Activated CD8-positive, alpha-beta memory T cell treated with anti-CD3 and anti-CD28 coated beads for 48 hours (primary cell): ENCODE data around the gene CEP19.

Source experiments
- DNase-seq, 3 experiments: peaks; one replicate each; pipeline ENCODE4 v3.0.0-alpha.2; 2020; ENCODE audit warnings: low read depth in 2 of 3, low spot score in 2 of 3

CEP19 gene

DNA sequence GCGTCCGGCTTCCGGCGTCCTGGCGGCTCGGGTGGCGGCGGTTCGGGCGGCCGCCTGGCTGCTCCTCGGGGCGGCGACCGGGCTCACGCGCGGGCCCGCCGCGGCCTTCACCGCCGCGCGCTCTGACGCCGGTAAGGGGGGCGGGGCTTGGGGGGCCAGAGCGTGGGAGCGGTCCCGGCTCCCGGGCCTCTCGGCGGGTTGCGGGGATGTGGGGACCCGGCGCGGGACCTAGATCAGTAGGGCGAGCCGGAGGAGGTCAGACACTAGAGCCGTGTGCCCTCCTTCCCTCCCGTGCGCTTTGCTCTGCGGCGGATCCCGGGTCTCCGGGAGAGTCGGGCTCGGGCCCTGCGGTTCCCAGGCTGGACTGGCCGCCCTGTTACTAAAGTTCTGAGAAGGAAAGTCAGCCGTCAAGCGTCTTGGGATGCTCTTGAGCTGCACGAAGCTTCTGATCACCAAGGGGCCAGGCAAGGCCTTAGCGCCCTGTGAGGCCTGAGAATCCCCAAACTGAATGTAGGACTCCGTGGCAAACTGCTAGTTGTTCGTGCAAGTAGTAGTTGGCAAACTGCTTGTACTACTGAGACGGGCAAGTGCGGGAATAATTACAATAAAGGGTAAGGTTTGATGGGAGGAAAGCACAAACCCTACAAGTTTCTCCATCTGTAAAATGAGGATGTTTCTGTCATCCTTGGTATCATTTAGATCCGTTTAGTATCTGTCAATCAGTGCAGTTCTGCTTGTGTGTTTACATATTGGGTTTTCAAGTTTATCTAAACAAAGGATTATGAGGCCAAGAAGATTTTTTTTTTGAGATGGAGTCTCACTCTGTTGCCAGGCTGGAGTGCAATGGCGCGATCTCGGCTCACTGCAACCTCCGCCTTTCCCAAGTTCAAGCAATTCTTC is 714 bp upstream of the CEP19 start:
- peak in 1 of 3 experiments; percentile 36 for DNase-seq

GRCh38 chr3:196708467-196708866 is 3.6 kb downstream of the CEP19 start:
- no peak for DNase-seq

- DNase-seq, result no peak
These were observed 4.5 kb downstream of the CEP19 start for GRCh38 chr3:196707566-196707965.

GRCh38 chr3:196706731-196707130 is 5.3 kb downstream of the CEP19 start:
- DNase-seq, result no peak

DNA sequence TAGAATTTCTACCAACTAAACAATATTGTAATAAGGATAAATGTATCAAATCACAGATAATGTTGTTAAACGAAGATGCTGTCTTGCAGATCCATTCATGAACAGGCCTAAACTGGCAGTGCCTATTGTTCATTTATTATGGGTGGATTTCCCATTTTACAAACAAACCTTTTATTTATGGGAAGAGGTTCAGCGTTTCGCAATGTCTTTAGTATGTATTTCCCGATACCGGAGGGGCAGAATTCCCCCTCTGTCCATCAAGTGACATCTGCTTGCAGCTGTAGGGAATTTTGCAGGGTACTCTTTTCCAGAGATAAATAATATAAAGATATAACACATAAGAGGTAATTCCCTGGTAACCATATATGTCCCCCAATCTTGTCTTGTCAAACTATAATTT is 5.7 kb downstream of the CEP19 start:
- no peak for DNase-seq

- no peak for DNase-seq
These were observed 11.2 kb downstream of the CEP19 start for GRCh38 chr3:196700801-196701200.

DNA sequence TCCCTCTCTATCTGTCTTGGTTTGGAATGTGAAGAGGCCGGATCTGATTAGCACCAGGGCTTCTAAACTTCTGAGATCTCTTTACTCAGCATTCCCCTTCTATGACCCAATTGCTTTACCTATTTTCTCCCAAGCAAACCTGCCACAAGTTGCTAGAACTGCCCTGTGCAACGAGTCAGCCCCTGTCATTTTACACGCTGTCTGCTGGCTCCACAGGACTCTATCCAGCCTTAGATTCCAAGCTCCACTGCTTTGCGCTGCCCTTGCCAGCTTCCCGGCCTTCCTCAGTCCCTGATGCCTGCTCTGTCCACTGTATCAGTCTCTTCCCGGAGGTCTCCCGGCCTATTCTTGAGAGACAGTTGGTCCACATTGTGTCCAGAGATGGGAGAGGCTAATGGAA is 12.3 kb downstream of the CEP19 start:
- no peak for DNase-seq

- no peak for DNase-seq
These were observed 14.8 kb downstream of the CEP19 start for GRCh38 chr3:196697270-196697669.

DNA sequence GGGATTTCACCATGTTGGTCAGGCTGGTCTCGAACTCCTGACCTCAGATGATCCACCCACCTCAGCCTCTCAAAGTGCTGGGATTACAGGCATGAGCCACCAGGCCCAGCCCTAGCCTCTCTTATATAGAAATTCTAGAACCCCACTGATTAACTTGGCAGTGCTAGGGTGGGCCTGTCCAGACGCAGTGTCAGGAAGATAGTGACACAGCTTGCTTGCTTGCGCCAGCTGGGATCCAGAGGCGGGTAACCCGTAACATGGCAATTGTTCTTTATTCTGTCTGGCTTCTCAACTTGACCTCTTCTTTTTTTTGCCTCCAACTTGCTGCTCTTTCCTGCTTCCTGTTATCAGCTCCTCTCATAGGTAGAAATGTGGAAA is 16.2 kb downstream of the CEP19 start:
- no peak for DNase-seq

GRCh38 chr3:196694941-196695848 is 16.9 kb downstream of the CEP19 start:
- DNase-seq, result peak in 1 of 3 experiments; percentile 26

DNA sequence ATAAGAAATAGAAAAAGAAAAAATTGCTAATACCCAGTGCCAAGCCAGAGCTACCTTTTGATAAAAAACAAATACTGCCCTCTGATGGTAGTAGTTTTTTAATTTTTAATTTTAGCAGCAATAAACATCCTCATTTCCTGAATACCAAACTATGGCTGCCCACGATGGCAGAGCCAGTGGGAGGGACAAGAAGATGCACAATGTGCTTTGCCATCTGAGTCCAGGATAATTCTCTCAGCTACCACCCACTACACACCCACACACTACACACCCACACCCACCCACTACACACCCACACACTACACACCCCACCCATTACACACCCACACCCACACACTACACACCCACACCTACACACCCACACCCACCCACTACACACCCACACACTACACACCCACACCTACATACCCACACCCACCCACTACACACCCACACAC is 17.8 kb downstream of the CEP19 start:
- no peak for DNase-seq

DNA sequence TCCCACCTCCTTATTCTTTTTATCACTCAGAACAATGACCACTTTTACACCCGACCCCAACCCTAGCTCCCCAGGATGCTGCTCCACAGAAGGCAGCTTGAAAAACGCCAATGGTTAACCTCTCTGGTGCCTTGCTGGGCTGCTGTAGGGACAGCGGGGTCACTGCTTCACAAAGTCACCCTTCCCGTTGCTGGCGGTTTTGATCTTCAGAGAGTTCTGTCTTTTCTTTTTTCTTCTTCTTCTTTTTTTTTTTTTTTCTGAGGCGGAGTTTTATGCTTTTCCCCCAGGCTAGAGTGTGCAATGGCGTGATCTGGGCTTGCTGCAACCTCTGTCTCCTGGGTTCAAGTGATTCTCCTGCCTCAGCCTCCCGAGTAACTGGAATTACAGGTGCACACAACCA is 20.7 kb downstream of the CEP19 start:
- no peak for DNase-seq

DNA sequence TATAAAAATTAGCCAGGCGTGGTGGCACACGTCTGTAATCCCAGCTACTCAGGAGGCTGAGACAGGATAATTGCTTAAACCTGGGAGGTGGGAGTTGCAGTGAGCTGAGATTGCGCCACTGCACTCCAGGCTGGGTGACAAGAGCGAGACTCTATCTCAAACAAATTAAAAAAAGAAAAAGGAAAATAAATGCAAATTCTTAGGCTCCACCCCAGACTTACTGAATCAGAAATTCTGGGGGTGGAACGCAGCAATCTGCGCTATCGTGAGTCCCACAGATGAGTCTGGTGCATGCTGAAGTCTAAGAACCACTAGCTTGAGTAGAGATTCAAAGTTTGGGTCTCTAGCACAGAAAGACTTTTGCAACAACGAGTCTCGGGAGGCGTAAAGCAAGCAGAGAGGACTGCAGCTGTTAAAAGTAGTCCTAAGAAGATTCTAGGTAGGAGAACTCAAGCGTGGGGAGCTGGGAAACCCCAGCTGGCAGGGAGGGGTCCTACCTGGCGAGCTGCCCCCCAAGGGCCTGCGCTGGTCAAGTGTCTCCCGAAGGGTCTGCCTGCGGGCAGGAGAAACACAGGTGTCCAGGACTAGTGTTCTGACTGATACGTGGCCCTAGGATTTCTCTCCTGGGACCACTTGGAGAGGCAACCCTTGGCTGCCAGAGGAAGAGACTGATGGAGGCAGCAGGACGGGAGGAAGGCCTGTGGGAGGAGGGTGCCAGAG is 21.9 kb downstream of the CEP19 start:
- DNase-seq, result no peak

GRCh38 chr3:196688349-196688748 is 23.7 kb downstream of the CEP19 start:
- no peak for DNase-seq

DNA sequence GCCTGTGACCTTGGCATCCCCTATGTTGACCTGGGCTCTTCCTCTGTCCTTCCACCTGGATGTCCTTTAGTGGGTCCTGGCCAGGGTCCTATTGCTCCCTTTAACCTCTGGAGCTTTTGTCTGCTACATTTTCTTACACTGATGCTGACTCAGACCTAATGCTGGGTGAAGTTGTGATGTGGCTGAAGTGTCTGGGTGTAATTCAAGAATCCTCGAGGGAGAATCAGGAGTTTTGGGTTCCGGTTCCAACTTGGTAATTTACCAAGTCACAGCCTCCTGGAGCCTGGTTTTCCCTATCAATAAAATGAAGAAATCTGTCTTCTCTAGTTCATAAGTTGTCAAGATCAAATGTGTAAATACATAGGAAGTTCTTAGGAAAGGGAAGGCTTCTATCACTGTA is 25.6 kb downstream of the CEP19 start:
- DNase-seq, result no peak

DNA sequence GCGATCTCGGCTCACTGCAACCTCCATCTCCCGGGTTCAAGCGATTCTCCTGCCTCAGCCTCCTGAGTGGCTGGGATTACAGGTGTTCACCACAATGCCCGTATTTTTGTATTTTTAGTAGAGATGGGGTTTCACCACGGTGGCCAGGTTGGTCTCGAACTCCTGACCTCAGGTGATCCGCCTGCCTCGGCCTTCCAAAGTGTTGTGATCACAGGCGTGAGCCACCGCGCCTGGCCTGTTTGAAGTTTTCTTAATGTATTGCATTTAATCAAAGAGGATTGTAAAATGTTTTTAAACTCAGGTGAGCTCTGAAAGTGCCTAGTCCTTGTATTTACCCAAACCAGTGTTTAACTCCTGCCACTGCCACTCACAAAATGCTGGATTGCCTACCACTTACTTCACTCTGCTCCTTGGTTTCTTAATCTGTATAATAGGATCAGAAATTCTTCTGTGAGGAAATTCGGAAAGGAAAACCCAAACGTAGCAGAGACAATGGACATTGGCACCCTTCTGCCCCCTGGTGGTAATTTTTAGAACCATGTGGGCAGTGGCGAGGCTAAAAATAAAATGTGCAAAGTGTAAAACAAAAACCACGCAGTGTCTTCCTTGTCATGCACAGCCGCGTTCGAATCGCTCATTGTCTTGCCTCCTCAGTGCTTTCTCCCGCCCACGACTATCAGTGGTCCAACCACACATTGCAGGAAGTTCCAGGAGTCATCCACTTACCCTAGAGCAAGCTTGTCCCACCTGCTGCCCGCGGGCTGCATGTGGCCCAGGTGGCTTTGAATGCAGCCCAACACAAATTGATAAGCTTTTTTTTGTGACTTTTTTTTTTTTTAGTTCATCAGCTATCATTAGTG is 27.3 kb downstream of the CEP19 start:
- DNase-seq, result peak; percentile 29 to 41 (median 35)

- no peak for DNase-seq
These were observed 34.1 kb downstream of the CEP19 start for GRCh38 chr3:196677931-196678330.

- DNase-seq, result no peak
These were observed 34.7 kb downstream of the CEP19 start for GRCh38 chr3:196677353-196677752.

- no peak for DNase-seq
These were observed 38.4 kb downstream of the CEP19 start for GRCh38 chr3:196673632-196674031.

GRCh38 chr3:196670339-196670738 is 41.7 kb downstream of the CEP19 start:
- DNase-seq, result no peak
